Heart left ventricle (tissue), 13 donors: ENCODE results near the gene TRIM27.

Source experiments
- POLR2A ChIP-seq, 2 donors: fragments of 450-650 bp; IDR thresholded peaks; one replicate each; pipeline ENCODE4 v1.6.1; 2017; ENCODE audit warnings: antibody characterized with exemption in 2 of 2, mild to moderate bottlenecking in 2 of 2, moderate library complexity in 2 of 2
- TF ChIP-seq, protein P1 (sequence below), 12 donors: fragments of 200-600 bp; sonication (generic) in 4 of 12; IDR thresholded peaks; one replicate each; pipeline versions ENCODE4 v1.5.0 to v1.8.0; 2018 to 2022; ENCODE audit warnings: antibody characterized with exemption in 12 of 12, mild to moderate bottlenecking in 5 of 12
- donor health status: ischemic (EF 13 %, LVEDD 7.1; RV severe dilation, severe dysfunction).
- donor health status: DM: no; HTN: yes; CAD: no.
- donor health status: DM: no; HTN: no; CAD: no.
- donor health status: ischemic (EF 25% LVEDD 6.9; RV normal size, moderate dysfunction).
- donor health status: ischemic (EF 25% LVEDD 5.7; RV mildly dilated, moderate dysfunction).
- donor health status: ischemic (EF 35%, LVEDD 5.7; RV mildly dilated, moderate dysfunction).
- donor health status: nonischemic (EF 11% LVEDD 7.7; RV severe dilation, severe dysfunction).
- donor health status: DM: yes; HTN: yes; CAD: no.
- donor health status: PGD.
- donor health status: ischemic (EF 29% LVEDD 5.4; RV normal size, mild dysfunction).
- donor health status: nonischemic (EF 23%, LVEDD 6.1; RV moderate dilation, normal function).

DNA sequence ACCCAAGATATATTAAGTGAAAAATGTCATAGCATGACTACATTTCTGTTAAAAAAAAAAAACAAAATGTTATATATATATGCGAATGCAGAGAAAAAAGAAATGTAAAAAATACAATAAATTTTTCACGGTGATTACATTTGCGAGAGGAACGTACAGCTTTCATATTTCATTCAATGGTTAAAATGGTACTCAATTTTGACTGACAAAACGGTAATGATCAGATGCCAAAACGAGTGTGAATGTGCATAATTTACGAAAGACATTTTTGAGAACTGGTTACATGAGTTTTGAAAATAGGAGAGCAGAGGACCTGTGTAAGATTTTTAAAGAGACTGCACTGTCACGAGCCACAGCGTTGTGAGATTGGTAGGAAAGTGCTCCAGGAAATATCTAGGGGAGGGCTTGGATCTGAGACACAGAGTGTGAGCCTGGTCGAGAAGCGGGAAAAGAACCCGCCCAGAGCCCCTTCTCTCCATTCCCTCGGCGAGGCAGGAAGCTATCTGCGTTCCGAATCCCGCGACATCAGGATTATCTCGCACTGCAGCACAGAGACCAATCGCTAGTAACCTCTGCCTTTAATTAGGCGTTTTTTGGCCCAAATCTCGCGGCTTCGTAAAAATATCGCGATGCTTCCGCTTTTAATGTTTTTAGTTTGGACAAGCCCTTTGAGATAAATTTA is 28.5 kb downstream of the TRIM27 start:
- TF ChIP-seq, protein P1, sequence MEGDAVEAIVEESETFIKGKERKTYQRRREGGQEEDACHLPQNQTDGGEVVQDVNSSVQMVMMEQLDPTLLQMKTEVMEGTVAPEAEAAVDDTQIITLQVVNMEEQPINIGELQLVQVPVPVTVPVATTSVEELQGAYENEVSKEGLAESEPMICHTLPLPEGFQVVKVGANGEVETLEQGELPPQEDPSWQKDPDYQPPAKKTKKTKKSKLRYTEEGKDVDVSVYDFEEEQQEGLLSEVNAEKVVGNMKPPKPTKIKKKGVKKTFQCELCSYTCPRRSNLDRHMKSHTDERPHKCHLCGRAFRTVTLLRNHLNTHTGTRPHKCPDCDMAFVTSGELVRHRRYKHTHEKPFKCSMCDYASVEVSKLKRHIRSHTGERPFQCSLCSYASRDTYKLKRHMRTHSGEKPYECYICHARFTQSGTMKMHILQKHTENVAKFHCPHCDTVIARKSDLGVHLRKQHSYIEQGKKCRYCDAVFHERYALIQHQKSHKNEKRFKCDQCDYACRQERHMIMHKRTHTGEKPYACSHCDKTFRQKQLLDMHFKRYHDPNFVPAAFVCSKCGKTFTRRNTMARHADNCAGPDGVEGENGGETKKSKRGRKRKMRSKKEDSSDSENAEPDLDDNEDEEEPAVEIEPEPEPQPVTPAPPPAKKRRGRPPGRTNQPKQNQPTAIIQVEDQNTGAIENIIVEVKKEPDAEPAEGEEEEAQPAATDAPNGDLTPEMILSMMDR (IDR thresholded peaks at IDR 0.05): no peak
- peak in 1 of 2 donors; percentile 81 for TF ChIP-seq POLR2A (IDR thresholded peaks at IDR 0.05)
